Measurements from ENCODE around the gene PDZD7. TPM values are rescaled to one million over a fixed set of nuclear protein-coding genes. Genes with fewer than 3 reads are reported as not detected.
"Not testable (repeated sequence)": the region's sequence is repeated elsewhere in the genome, so short reads cannot be mapped to it uniquely, and the experiment has no call there.

PDZD7 gene
- total RNA-seq, 1 experiment from 2014 or later, result 0.30 TPM

GRCh38 chr10:101036726-101037125 lies 5.8 kb upstream of the PDZD7 start:
- CTCF ChIA-PET, result interaction anchor here (0.5 kb wide), 1 partner anchor 23 kb away, joined by 4 read pairs; no protein-coding TSS in a partner anchor
- Histone ChIP-seq H3K27me3 (replicated peaks; ENCODE audit: insufficient read depth, low read depth, low read length, poor library complexity) (no peaks in the 10 kb centered on the region), H3K27ac (ENCODE audit: low read depth, low read length, poor library complexity, severe bottlenecking) (no peak overlapping the region), H3K4me1 (ENCODE audit: insufficient read depth, low read length, poor library complexity, severe bottlenecking) (peaks cover 17% of the 10 kb centered on the region), H3K36me3 (ENCODE audit: insufficient read depth, low read length, poor library complexity, severe bottlenecking) (no peaks in the 10 kb centered on the region), H3K9me3 (ENCODE audit: low read depth, low read length, poor library complexity, severe bottlenecking) (no peaks in the 10 kb centered on the region), H3K4me3 (ENCODE audit: low read depth, low read length, poor library complexity, severe bottlenecking) (no peak overlapping the region)
- no TSS peak for BruUV-seq (replicated peaks)
- no peak for DNase-seq (ENCODE audit: low spot score)
- no peak for TF ChIP-seq EZH2 (IDR thresholded peaks at IDR 0.05; ENCODE audit: borderline replicate concordance, low read depth, low read length, poor library complexity, severe bottlenecking)
- no peak for TF ChIP-seq CTCF (conservative IDR thresholded peaks at IDR 0.05; ENCODE audit: low read depth, low read length)
- POLR2A ChIA-PET (ENCODE audit: low non-redundant PET), result no interaction called here
- intact Hi-C loops (cut with micrococcal nuclease; ENCODE audit: unreplicated experiment), result no loop called here

GRCh38 chr10:101035916-101036702 lies 5.2 kb upstream of the PDZD7 start:
- H3K4me3 ChIP-seq (ENCODE audit: low read depth, low read length, poor library complexity, severe bottlenecking), result no peak overlapping the region
- H3K4me1 ChIP-seq (ENCODE audit: insufficient read depth, low read length, poor library complexity, severe bottlenecking), result peaks cover 14% of the 10 kb centered on the region
- no peaks in the 10 kb centered on the region for H3K27me3 ChIP-seq (replicated peaks; ENCODE audit: insufficient read depth, low read depth, low read length, poor library complexity)
- no peak overlapping the region for H3K27ac ChIP-seq (ENCODE audit: low read depth, low read length, poor library complexity, severe bottlenecking)
- ChIA-PET CTCF (no interaction called here), POLR2A (ENCODE audit: low non-redundant PET) (no interaction called here)
- DNase-seq (ENCODE audit: low spot score), result no peak
- H3K9me3 ChIP-seq (ENCODE audit: low read depth, low read length, poor library complexity, severe bottlenecking), result no peaks in the 10 kb centered on the region
- H3K36me3 ChIP-seq (ENCODE audit: insufficient read depth, low read length, poor library complexity, severe bottlenecking), result no peaks in the 10 kb centered on the region
- intact Hi-C loops (cut with micrococcal nuclease; ENCODE audit: unreplicated experiment), result no loop called here
- no TSS peak for BruUV-seq (replicated peaks)
- TF ChIP-seq EZH2 (IDR thresholded peaks at IDR 0.05; ENCODE audit: borderline replicate concordance, low read depth, low read length, poor library complexity, severe bottlenecking) (no peak), CTCF (conservative IDR thresholded peaks at IDR 0.05; ENCODE audit: low read depth, low read length) (no peak)

- Histone ChIP-seq H3K9me3 (ENCODE audit: low read depth, low read length, poor library complexity, severe bottlenecking) (no peaks in the 10 kb centered on the region), H3K4me1 (ENCODE audit: insufficient read depth, low read length, poor library complexity, severe bottlenecking) (peaks cover 11% of the 10 kb centered on the region), H3K36me3 (ENCODE audit: insufficient read depth, low read length, poor library complexity, severe bottlenecking) (no peaks in the 10 kb centered on the region), H3K4me3 (ENCODE audit: low read depth, low read length, poor library complexity, severe bottlenecking) (no peak overlapping the region), H3K27ac (ENCODE audit: low read depth, low read length, poor library complexity, severe bottlenecking) (no peak overlapping the region), H3K27me3 (replicated peaks; ENCODE audit: insufficient read depth, low read depth, low read length, poor library complexity) (no peaks in the 10 kb centered on the region)
- no TSS peak for BruUV-seq (replicated peaks)
- DNase-seq (ENCODE audit: low spot score), result no peak
- ChIA-PET CTCF (interaction anchor here (1.6 kb wide), 1 partner anchor 15 kb away, joined by 4 read pairs; no protein-coding TSS in a partner anchor), POLR2A (ENCODE audit: low non-redundant PET) (no interaction called here)
- intact Hi-C loops (cut with micrococcal nuclease; ENCODE audit: unreplicated experiment), result no loop called here
- TF ChIP-seq CTCF (conservative IDR thresholded peaks at IDR 0.05; ENCODE audit: low read depth, low read length), result no peak
- no peak for TF ChIP-seq EZH2 (IDR thresholded peaks at IDR 0.05; ENCODE audit: borderline replicate concordance, low read depth, low read length, poor library complexity, severe bottlenecking)
Observed at GRCh38 chr10:101035314-101035713, 4.4 kb upstream of the PDZD7 start.

- H3K4me1 ChIP-seq (ENCODE audit: insufficient read depth, low read length, poor library complexity, severe bottlenecking), result peaks cover 11% of the 10 kb centered on the region
- H3K9me3 ChIP-seq (ENCODE audit: low read depth, low read length, poor library complexity, severe bottlenecking); DNase-seq (ENCODE audit: low spot score); POLR2A ChIA-PET (ENCODE audit: low non-redundant PET); intact Hi-C loops (cut with micrococcal nuclease; ENCODE audit: unreplicated experiment); H3K4me3 ChIP-seq (ENCODE audit: low read depth, low read length, poor library complexity, severe bottlenecking); H3K27me3 ChIP-seq (replicated peaks; ENCODE audit: insufficient read depth, low read depth, low read length, poor library complexity); BruUV-seq (replicated peaks); H3K36me3 ChIP-seq (ENCODE audit: insufficient read depth, low read length, poor library complexity, severe bottlenecking); H3K27ac ChIP-seq (ENCODE audit: low read depth, low read length, poor library complexity, severe bottlenecking): not testable (repeated sequence)
- CTCF ChIA-PET, result interaction anchor here (1.6 kb wide), 1 partner anchor 16 kb away, joined by 4 read pairs; no protein-coding TSS in a partner anchor
Observed at GRCh38 chr10:101034404-101034803, 3.5 kb upstream of the PDZD7 start.

Measured in A673 (cell line).